ENCODE measurements around the gene GSTO1. TPM values are rescaled to one million over a fixed set of nuclear protein-coding genes. Genes with fewer than 3 reads are reported as not detected.
A peak's percentile ranks its signal among the peaks of the same experiment; 100 is the strongest.

GSTO1 gene
- total RNA-seq, 1 donor from 2014 or later, result 131 TPM

GRCh38 chr10:104255311-104255981 lies 754 bp downstream of the GSTO1 start:
- peaks cover 36% of the 10 kb centered on the region for H3K4me1 Mint-ChIP-seq (ENCODE audit: low read depth, unreplicated experiment)
- no peaks in the 10 kb centered on the region for H3K9me3 ChIP-seq (ENCODE audit: insufficient read depth, low read depth, low read length)
- peak overlapping the region; percentile 80 for H3K27ac ChIP-seq (ENCODE audit: low read depth, low read length)
- no peaks in the 10 kb centered on the region for H3K9me3 Mint-ChIP-seq (ENCODE audit: unreplicated experiment)
- H3K27me3 ChIP-seq (ENCODE audit: insufficient read depth, low read length), result no peaks in the 10 kb centered on the region
- peak overlapping the region; percentile 72 for H3K4me3 ChIP-seq (ENCODE audit: insufficient read depth, low read depth, low read length)
- TF ChIP-seq EZH2 (IDR thresholded peaks at IDR 0.05; ENCODE audit: insufficient read depth, low read length), result no peak
- no peak for TF ChIP-seq CTCF (IDR thresholded peaks at IDR 0.05; ENCODE audit: insufficient read depth, low read depth, low read length)
- peak overlapping the region; percentile 98 for H3K4me3 Mint-ChIP-seq (ENCODE audit: unreplicated experiment)
- H2AFZ ChIP-seq (ENCODE audit: low read depth, low read length), result peak overlapping the region; percentile 85
- no peaks in the 10 kb centered on the region for H3K27me3 Mint-ChIP-seq (ENCODE audit: low read depth, unreplicated experiment)
- H3K4me1 ChIP-seq (ENCODE audit: insufficient read depth, low read length), result peaks cover 28% of the 10 kb centered on the region
- peak overlapping the region; percentile 85 for H3K9ac ChIP-seq (ENCODE audit: low read length)
- DNase-seq (ENCODE audit: low read depth), result peak; percentile 65
- peaks cover 24% of the 10 kb centered on the region for H3K36me3 ChIP-seq (ENCODE audit: insufficient read depth, low read length)
- H3K27ac Mint-ChIP-seq (ENCODE audit: unreplicated experiment), result peak overlapping the region; percentile 88
- H4K20me1 ChIP-seq (ENCODE audit: insufficient read depth, low read length), result peaks cover 30% of the 10 kb centered on the region
- no peak for FAIRE-seq
- peak overlapping the region; percentile 84 for H3K4me2 ChIP-seq (ENCODE audit: low read length)
- H3K36me3 Mint-ChIP-seq (ENCODE audit: low read depth, unreplicated experiment), result peaks cover 13% of the 10 kb centered on the region
- H3K79me2 ChIP-seq (ENCODE audit: insufficient read depth, low read length), result peaks cover 48% of the 10 kb centered on the region

GRCh38 chr10:104256335-104256961 lies 1.8 kb downstream of the GSTO1 start:
- H3K9ac ChIP-seq (ENCODE audit: low read length), result peak overlapping the region; percentile 85

More at GRCh38 chr10:104256335-104256961, 1.8 kb downstream of the GSTO1 start:
- peaks cover 37% of the 10 kb centered on the region for H3K4me1 ChIP-seq (ENCODE audit: insufficient read depth, low read length)
- FAIRE-seq (no peak), DNase-seq (ENCODE audit: low read depth) (no peak)
- peaks cover 53% of the 10 kb centered on the region for H3K79me2 ChIP-seq (ENCODE audit: insufficient read depth, low read length)
- TF ChIP-seq EZH2 (IDR thresholded peaks at IDR 0.05; ENCODE audit: insufficient read depth, low read length), result no peak
- no peak for TF ChIP-seq CTCF (IDR thresholded peaks at IDR 0.05; ENCODE audit: insufficient read depth, low read depth, low read length)
- no peaks in the 10 kb centered on the region for H3K9me3 ChIP-seq (ENCODE audit: insufficient read depth, low read depth, low read length)
- Mint-ChIP-seq H3K9me3 (ENCODE audit: unreplicated experiment) (no peaks in the 10 kb centered on the region), H3K4me3 (ENCODE audit: unreplicated experiment) (peak overlapping the region; percentile 98), H3K27me3 (ENCODE audit: low read depth, unreplicated experiment) (no peaks in the 10 kb centered on the region), H3K27ac (ENCODE audit: unreplicated experiment) (no peak overlapping the region), H3K4me1 (ENCODE audit: low read depth, unreplicated experiment) (peaks cover 46% of the 10 kb centered on the region), H3K36me3 (ENCODE audit: low read depth, unreplicated experiment) (peaks cover 13% of the 10 kb centered on the region)
- peak overlapping the region; percentile 84 for H3K4me2 ChIP-seq (ENCODE audit: low read length)
- H2AFZ ChIP-seq (ENCODE audit: low read depth, low read length), result no peak overlapping the region
- peak overlapping the region; percentile 80 for H3K27ac ChIP-seq (ENCODE audit: low read depth, low read length)
- H4K20me1 ChIP-seq (ENCODE audit: insufficient read depth, low read length), result peaks cover 37% of the 10 kb centered on the region
- H3K36me3 ChIP-seq (ENCODE audit: insufficient read depth, low read length), result peaks cover 27% of the 10 kb centered on the region
- peak overlapping the region; percentile 72 for H3K4me3 ChIP-seq (ENCODE audit: insufficient read depth, low read depth, low read length)
- H3K27me3 ChIP-seq (ENCODE audit: insufficient read depth, low read length), result no peaks in the 10 kb centered on the region

All from astrocyte (in vitro differentiated cells and primary cell).